Stomach (tissue), 9 donors: ENCODE data around the gene CCNB2. TPM values are rescaled to one million over a fixed set of nuclear protein-coding genes. Genes with fewer than 3 reads are reported as not detected.
"Not testable (repeated sequence)": the region's sequence is repeated elsewhere in the genome, so short reads cannot be mapped to it uniquely, and the experiment has no call there.

ENCODE experiments used
- DNase-seq, 2 donors: peaks; one replicate each; pipeline versions ENCODE4 v3.0.0 to v3.0.0-alpha.2; 2013 to 2019
- H3K27ac ChIP-seq, 5 donors: fragments of 200-600 bp in 4 of 5; sonication (generic) in 4 of 5; one replicate each; pipeline ENCODE4 v1.5.1; 2013 to 2019; ENCODE audit warnings: mild to moderate bottlenecking in 1 of 5, moderate library complexity in 1 of 5
- H3K27me3 ChIP-seq, 3 donors: fragments of 200-600 bp; sonication (generic); one replicate each; pipeline ENCODE4 v1.5.1; 2017 to 2019; ENCODE audit warnings: mixed run types in 1 of 3
- H3K36me3 ChIP-seq, 4 donors: fragments of 200-600 bp; sonication (generic); 1 replicate in 3 of 4; 2 replicates in 1 of 4; pipeline ENCODE4 v1.5.1; 2016 to 2019
- H3K4me1 ChIP-seq, 4 donors: fragments of 200-600 bp; sonication (generic); one replicate each; pipeline ENCODE4 v1.5.1; 2016 to 2019
- H3K4me3 ChIP-seq, 4 donors: fragments of 200-600 bp; sonication (generic) in 3 of 4; one replicate each; pipeline ENCODE4 v1.5.1; 2016 to 2019; ENCODE audit warnings: mild to moderate bottlenecking in 1 of 4
- H3K9me3 ChIP-seq, 4 donors: fragments of 200-600 bp; sonication (generic); one replicate each; pipeline ENCODE4 v1.5.1; 2016 to 2019
- CTCF ChIP-seq, 7 experiments: fragments of 450-650 bp in 4 of 7; fragments of 200-600 bp in 3 of 7; sonication (generic) in 3 of 7; IDR thresholded peaks; one replicate each; pipeline ENCODE4 v1.5.1; 2016 to 2019; ENCODE audit warnings: antibody characterized with exemption in 7 of 7, control low read depth in 2 of 7, mild to moderate bottlenecking in 1 of 7
- EP300 ChIP-seq: sonication (generic); formaldehyde crosslinking; IDR thresholded peaks from one replicate; pipeline ENCODE4 v1.6.1; 2017; ENCODE audit warnings: antibody characterized with exemption
- POLR2A ChIP-seq, 4 donors: fragments of 450-650 bp; IDR thresholded peaks; one replicate each; pipeline ENCODE4 v1.6.1; 2016; ENCODE audit warnings: antibody characterized with exemption in 4 of 4, control low read depth in 2 of 4, mild to moderate bottlenecking in 1 of 4, moderate library complexity in 1 of 4
- POLR2AphosphoS5 ChIP-seq, 3 donors: sonication (generic); formaldehyde crosslinking; IDR thresholded peaks; one replicate each; pipeline ENCODE4 v1.6.1; 2016; ENCODE audit warnings: antibody characterized with exemption in 3 of 3
- WGBS, 5 donors: extraction: QIAGEN DNeasy Blood & Tissue Kit in 3 of 5; methylation state at CpG; one replicate each; pipeline versions ENCODE4 v1.1.5 to v1.1.7; 2013 to 2018; 5-methylcytosine and 5-hydroxymethylcytosine counted together
- intact Hi-C: fragments of 100-400 bp; cut with DNase I; formaldehyde crosslinking; loops from one replicate; pipeline ENCODE4 v1.15.1; 2023; ENCODE audit warnings: low total_unique reads
- polyA plus RNA-seq, 3 donors: library from polyadenylated mRNA; stranded (reverse); fragments of 200-250 nt; gene quantifications; one replicate each; pipeline ENCODE4 v1.2.3, GENCODE V29; 2013
- total RNA-seq, 5 donors: library from RNA; depleted of rRNA; stranded (reverse); fragments of >200 nt; gene quantifications; one replicate each; pipeline versions ENCODE4 v1.1.0 to v1.2.3, GENCODE V29; 2014 to 2016
- donor health status: healthy with polysubstance abuse.
- donor health status: Bipolar disorder and iron deficiency.
- donor health status: healthy.

The CCNB2 gene
- total and polyA plus RNA-seq, 8 donors = 3.1 to 12.1 (median 6.2) TPM; not detected in 2

- no peak overlapping the region for H3K27ac ChIP-seq
- H3K4me1 ChIP-seq = no peaks in the 10 kb centered on the region
- TF ChIP-seq EP300 (no peak), POLR2AphosphoS5 (IDR thresholded peaks at IDR 0.05) (no peak), POLR2A (IDR thresholded peaks at IDR 0.05) (no peak), CTCF (IDR thresholded peaks at IDR 0.05) (no peak)
- no peaks in the 10 kb centered on the region for H3K27me3 ChIP-seq
- intact Hi-C loops = no loop called here
- H3K36me3 ChIP-seq = peaks cover 0 to 25% (median 0%) of the 10 kb centered on the region in 4 donors
- H3K9me3 ChIP-seq = no peaks in the 10 kb centered on the region
- no peak overlapping the region for H3K4me3 ChIP-seq
- 91 to 97% (median 94%) methylated on average over 5 of the region's 5 CpGs for whole genome bisulfite sequencing, 5 donors
- no peak for DNase-seq
Observed at GRCh38 chr15:59120937-59121336, 16.0 kb downstream of the CCNB2 start.

GRCh38 chr15:59124261-59124660 lies 19.3 kb downstream of the CCNB2 start:
- TF ChIP-seq POLR2A (IDR thresholded peaks at IDR 0.05) (no peak), CTCF (IDR thresholded peaks at IDR 0.05) (no peak), EP300 (no peak), POLR2AphosphoS5 (IDR thresholded peaks at IDR 0.05) (no peak)
- no peak for DNase-seq
- Histone ChIP-seq H3K9me3 (no peaks in the 10 kb centered on the region), H3K27me3 (no peaks in the 10 kb centered on the region), H3K27ac (no peak overlapping the region), H3K4me1 (no peaks in the 10 kb centered on the region), H3K4me3 (no peak overlapping the region), H3K36me3 (peaks cover 0 to 7% (median 0%) of the 10 kb centered on the region in 4 donors)
- intact Hi-C loops = no loop called here
- 84 to 100% (median 96%) methylated on average over 2 of the region's 2 CpGs for WGBS, 5 donors

- H3K27ac ChIP-seq, H3K36me3 ChIP-seq, H3K27me3 ChIP-seq, H3K4me3 ChIP-seq, intact Hi-C loops, DNase-seq, H3K4me1 ChIP-seq, H3K9me3 ChIP-seq: not testable (repeated sequence)
- WGBS, 5 donors = 94 to 99% (median 98%) methylated on average over 4 of the region's 4 CpGs
Observed at GRCh38 chr15:59125683-59126082, 20.7 kb downstream of the CCNB2 start.

DNA sequence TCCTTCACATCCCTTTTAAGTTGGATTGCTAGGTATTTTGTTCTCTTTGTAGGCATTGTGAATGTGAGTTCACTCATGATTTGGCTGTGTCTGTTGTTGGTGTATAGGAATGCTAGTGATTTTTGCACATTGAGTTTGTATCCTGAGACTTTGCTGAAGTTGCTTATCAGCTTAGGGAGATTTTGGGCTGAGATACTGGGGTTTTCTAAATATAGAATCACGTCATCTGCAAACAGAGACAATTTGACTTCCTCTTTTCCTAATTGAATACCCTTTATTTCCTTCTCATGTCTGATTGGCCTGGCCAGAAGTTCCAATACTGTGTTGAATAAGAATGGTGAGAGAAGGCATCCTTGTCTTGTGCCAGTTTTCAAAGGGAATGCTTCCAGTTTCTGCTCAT lies 22.3 kb downstream of the CCNB2 start:
- H3K27ac ChIP-seq, H3K27me3 ChIP-seq, H3K4me3 ChIP-seq, H3K4me1 ChIP-seq, intact Hi-C loops, H3K9me3 ChIP-seq, DNase-seq: not testable (repeated sequence)
- H3K36me3 ChIP-seq = peaks cover 0 to 15% (median 0%) of the 10 kb centered on the region in 4 donors
- 85 to 92% (median 88%) methylated on average over 1 of the region's 1 CpG for WGBS, 5 donors

DNA sequence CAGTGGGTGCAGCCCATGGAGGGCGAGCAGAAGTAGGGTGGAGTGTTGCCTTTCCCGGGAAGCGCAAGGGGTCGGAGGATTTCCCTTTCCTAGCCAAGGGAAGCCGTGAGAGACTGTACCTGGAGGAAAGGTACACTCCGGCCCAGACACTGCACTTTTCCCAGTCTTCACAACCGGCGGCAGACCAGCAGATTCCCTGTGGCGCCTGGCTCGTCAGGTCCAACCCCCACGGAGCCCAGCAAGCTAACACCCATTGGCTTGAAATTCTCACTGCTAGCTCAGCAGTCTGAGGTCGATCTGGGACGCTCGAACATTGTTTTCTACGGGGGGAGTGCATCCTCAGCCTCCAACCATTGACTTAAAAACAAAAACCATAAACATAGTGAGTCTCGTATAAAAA lies 26.5 kb downstream of the CCNB2 start:
- intact Hi-C loops = loop anchor here (10.0 kb wide), 1 partner anchor 627 kb away; no protein-coding TSS in a partner anchor
- no peak overlapping the region for H3K27ac ChIP-seq

More for the DNA sequence above, 26.5 kb downstream of the CCNB2 start:
- DNase-seq = no peak
- 94 to 99% (median 97%) methylated on average over 14 to 16 of the region's 16 CpGs for WGBS, 5 donors
- Histone ChIP-seq H3K9me3 (peaks cover 0 to 7% (median 0%) of the 10 kb centered on the region in 4 donors), H3K4me1 (no peaks in the 10 kb centered on the region), H3K4me3 (no peak overlapping the region), H3K36me3 (peaks cover under 1 to 44% (median 34%) of the 10 kb centered on the region in 4 donors), H3K27me3 (no peaks in the 10 kb centered on the region)
- TF ChIP-seq POLR2A (IDR thresholded peaks at IDR 0.05) (no peak), CTCF (IDR thresholded peaks at IDR 0.05) (no peak), EP300 (no peak), POLR2AphosphoS5 (IDR thresholded peaks at IDR 0.05) (no peak)
